DND-41 (cell line): ENCODE data around the gene DIP2B.

Experiments used
- ATAC-seq: fragments of 200-7000 bp; cut with Tn5 transposase; 3 replicates; pipeline ENCODE4 v1.9.1; 2021; ENCODE audit warnings: low read depth; ENCODE audit not compliant: insufficient read depth
- DNase-seq: peaks from one replicate; pipeline ENCODE4 v3.0.0-alpha.2; 2020
- H2AFZ ChIP-seq: 2 replicates; pipeline ENCODE4 v1.6.0; 2012; ENCODE audit warnings: low read depth, low read length
- H3K27ac ChIP-seq: 2 replicates; pipeline ENCODE4 v1.5.1; 2012; ENCODE audit warnings: low read length, inconsistent platforms
- H3K27me3 ChIP-seq: fragments of 200-600 bp; sonication (generic); 2 replicates; pipeline ENCODE4 v1.6.0; 2012; ENCODE audit warnings: low read length, mild to moderate bottlenecking, inconsistent platforms; ENCODE audit not compliant: insufficient read depth, poor library complexity
- H3K36me3 ChIP-seq: 2 replicates; pipeline ENCODE4 v1.5.1; 2012; ENCODE audit warnings: low read length, inconsistent platforms; ENCODE audit not compliant: insufficient read depth
- H3K4me1 ChIP-seq: 2 replicates; pipeline ENCODE4 v1.5.1; 2012; ENCODE audit warnings: mild to moderate bottlenecking, low read length; ENCODE audit not compliant: insufficient read depth
- H3K4me2 ChIP-seq: 2 replicates; pipeline ENCODE4 v1.6.0; 2012; ENCODE audit warnings: mild to moderate bottlenecking, moderate library complexity, low read length, inconsistent platforms; ENCODE audit not compliant: insufficient read depth
- H3K4me3 ChIP-seq, 2 experiments: fragments of 200-600 bp in 1 of 2; shearing (Covaris generic) in 1 of 2; 2 replicates each; pipeline ENCODE4 v1.5.1; 2012 to 2016; ENCODE audit warnings: inconsistent platforms in 2 of 2, low read length in 2 of 2, mild to moderate bottlenecking in 2 of 2, low read depth in 1 of 2, moderate library complexity in 1 of 2
- H3K79me2 ChIP-seq: 2 replicates; pipeline ENCODE4 v1.6.0; 2012; ENCODE audit warnings: low read length, inconsistent platforms; ENCODE audit not compliant: insufficient read depth
- H3K9ac ChIP-seq: 2 replicates; pipeline ENCODE4 v1.6.0; 2012; ENCODE audit warnings: low read depth, mild to moderate bottlenecking, inconsistent platforms, low read length, moderate library complexity
- H3K9me3 ChIP-seq: 2 replicates; pipeline ENCODE4 v1.5.1; 2012; ENCODE audit warnings: low read length, moderate library complexity, mild to moderate bottlenecking, inconsistent platforms; ENCODE audit not compliant: insufficient read depth, severe bottlenecking
- H4K20me1 ChIP-seq: 2 replicates; pipeline ENCODE4 v1.6.0; 2012; ENCODE audit warnings: low read length; ENCODE audit not compliant: insufficient read depth
- CTCF ChIP-seq: IDR thresholded peaks from 2 replicates; pipeline ENCODE4 v1.5.1; 2012; ENCODE audit warnings: borderline replicate concordance, low read length, moderate library complexity, mild to moderate bottlenecking; ENCODE audit not compliant: poor library complexity, severe bottlenecking; ENCODE audit errors: extremely low read depth
- EZH2 ChIP-seq: IDR thresholded peaks from 3 replicates; pipeline ENCODE4 v1.6.1; 2012; ENCODE audit warnings: borderline replicate concordance, low read depth, mild to moderate bottlenecking, moderate library complexity, low read length, inconsistent platforms; ENCODE audit not compliant: severe bottlenecking

DIP2B gene

GRCh38 chr12:50772470-50772869, 267.7 kb downstream of the DIP2B start:
- no peak overlapping the region for H2AFZ ChIP-seq
- no peaks in the 10 kb centered on the region for H3K27me3 ChIP-seq
- H3K4me1 ChIP-seq = no peaks in the 10 kb centered on the region
- H3K4me3 ChIP-seq = no peak overlapping the region
- DNase-seq (no peak), ATAC-seq (no peak)
- H3K9me3 ChIP-seq = peaks cover 6% of the 10 kb centered on the region
- peaks cover 26% of the 10 kb centered on the region for H3K36me3 ChIP-seq
- H3K27ac ChIP-seq = no peak overlapping the region
- H3K9ac ChIP-seq = no peak overlapping the region
- no peak overlapping the region for H3K4me2 ChIP-seq
- TF ChIP-seq CTCF (no peak), EZH2 (no peak)
- peaks cover 97% of the 10 kb centered on the region for H3K79me2 ChIP-seq
- peaks cover 8% of the 10 kb centered on the region; the same call in 1 of the 2 replicates for H4K20me1 ChIP-seq

DNA sequence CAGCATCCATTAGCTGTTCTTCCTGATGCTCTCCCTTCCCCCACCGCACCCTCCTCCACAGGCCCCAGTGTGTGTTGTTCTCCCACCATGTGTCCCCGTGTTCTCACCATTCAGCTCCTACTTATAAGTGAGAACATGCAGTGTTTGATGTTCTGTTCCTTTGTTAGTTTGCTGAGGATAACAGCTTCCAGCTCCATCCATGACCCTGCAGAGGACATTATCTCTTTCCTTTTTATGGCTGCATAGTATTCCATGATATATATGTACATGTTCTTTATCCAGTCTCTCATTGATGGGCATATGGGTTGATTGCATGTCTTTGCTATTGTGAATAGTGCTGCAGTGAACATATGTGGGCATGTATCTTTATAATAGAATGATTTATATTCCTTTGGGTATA, 268.1 kb downstream of the DIP2B start:
- ATAC-seq (no peak), DNase-seq (no peak)
- TF ChIP-seq CTCF = no peak
- TF ChIP-seq EZH2 = no peak
- H3K4me3 ChIP-seq = no peak overlapping the region
- H2AFZ ChIP-seq = no peak overlapping the region
- peaks cover 8% of the 10 kb centered on the region; the same call in 1 of the 2 replicates for H4K20me1 ChIP-seq
- no peak overlapping the region for H3K4me2 ChIP-seq
- no peaks in the 10 kb centered on the region for H3K27me3 ChIP-seq
- peaks cover 26% of the 10 kb centered on the region for H3K36me3 ChIP-seq
- peaks cover 97% of the 10 kb centered on the region for H3K79me2 ChIP-seq
- H3K9ac ChIP-seq = no peak overlapping the region
- peaks cover 6% of the 10 kb centered on the region for H3K9me3 ChIP-seq
- H3K4me1 ChIP-seq = no peaks in the 10 kb centered on the region
- H3K27ac ChIP-seq = no peak overlapping the region

- TF ChIP-seq CTCF (no peak), EZH2 (no peak)
- Histone ChIP-seq H3K9ac (no peak overlapping the region), H3K79me2 (peaks cover 96% of the 10 kb centered on the region), H3K27me3 (no peaks in the 10 kb centered on the region), H3K9me3 (no peaks in the 10 kb centered on the region), H3K4me2 (no peak overlapping the region), H4K20me1 (peaks cover 14% of the 10 kb centered on the region; the same call in 1 of the 2 replicates), H3K4me3 (no peak overlapping the region), H2AFZ (no peak overlapping the region), H3K27ac (no peak overlapping the region), H3K4me1 (no peaks in the 10 kb centered on the region), H3K36me3 (peaks cover 20% of the 10 kb centered on the region)
- ATAC-seq (no peak), DNase-seq (no peak)
Observed at GRCh38 chr12:50775251-50775650, 270.5 kb downstream of the DIP2B start.
